AG04449 (cell line): ENCODE measurements around the gene CAD.

ENCODE experiments used
- CTCF ChIA-PET: fragments of 350-600 bp; formaldehyde crosslinking; extraction: SDS; loops from one replicate; lab custom pipeline; 2021; ENCODE audit warnings: antibody characterized with exemption; lab: Yijun Ruan, JAX
- POLR2A ChIA-PET: fragments of 400-600, 350-600 bp; formaldehyde crosslinking; extraction: SDS; loops from one replicate; lab custom pipeline; 2020; ENCODE audit warnings: antibody characterized with exemption, inconsistent platforms; lab: Yijun Ruan, JAX
- DNase-seq: peaks from one replicate; pipeline ENCODE4 v3.0.0-alpha.2; 2010; ENCODE audit warnings: low read depth, low spot score
- H3K4me3 ChIP-seq: 2 replicates; pipeline ENCODE4 v1.5.1; 2011; ENCODE audit warnings: low read depth, mild to moderate bottlenecking, control low read depth, low read length
- CTCF ChIP-seq: IDR thresholded peaks from one replicate; pipeline ENCODE4 v1.5.1; 2011; ENCODE audit warnings: mild to moderate bottlenecking, moderate library complexity, low read length, control low read depth, inconsistent platforms; ENCODE audit not compliant: insufficient read depth; ENCODE audit errors: missing control alignments

The CAD gene

GRCh38 chr2:27282892-27283291 lies 65.7 kb downstream of the CAD start:
- no peak for DNase-seq
- ChIA-PET CTCF (interaction anchor here (1.3 to 10.5 kb wide), 10 partner anchors 8 to 321 kb away, joined by 3 to 206 read pairs (median 62); partner anchors contain the start of genes PREB and SLC30A3), POLR2A (no interaction called here)
- no peak overlapping the region for H3K4me3 ChIP-seq
- TF ChIP-seq CTCF: no peak

- POLR2A ChIA-PET: no interaction called here
- CTCF ChIA-PET: interaction anchor here (1.6 to 10.5 kb wide), 6 partner anchors 11 to 184 kb away, joined by 4 to 206 read pairs (median 96); partner anchors contain the start of gene SLC30A3
- DNase-seq: no peak
- no peak for TF ChIP-seq CTCF
- no peak overlapping the region for H3K4me3 ChIP-seq
These were observed 67.8 kb downstream of the CAD start for GRCh38 chr2:27284996-27285395.

- no peak for TF ChIP-seq CTCF
- no peak overlapping the region for H3K4me3 ChIP-seq
- POLR2A ChIA-PET: no interaction called here
- no peak for DNase-seq
- CTCF ChIA-PET: interaction anchor here (1.2 to 10.5 kb wide), 4 partner anchors 10 to 185 kb away, joined by 4 to 206 read pairs (median 60); no protein-coding TSS in a partner anchor
These were observed 68.3 kb downstream of the CAD start for GRCh38 chr2:27285481-27285880.

GRCh38 chr2:27288610-27289009 lies 71.4 kb downstream of the CAD start:
- POLR2A ChIA-PET: no interaction called here
- H3K4me3 ChIP-seq: no peak overlapping the region
- DNase-seq: no peak
- no peak for TF ChIP-seq CTCF
- CTCF ChIA-PET: interaction anchor here (0.9 to 7.7 kb wide), 3 partner anchors 8 to 190 kb away, joined by 3 to 99 read pairs (median 18); partner anchors contain the start of gene TRIM54

- no peak for DNase-seq
- POLR2A ChIA-PET: no interaction called here
- CTCF ChIA-PET: interaction anchor here (0.6 to 7.7 kb wide), 6 partner anchors 10 to 62 kb away, joined by 3 to 104 read pairs (median 3); partner anchors contain the start of gene TRIM54
- H3K4me3 ChIP-seq: no peak overlapping the region
- no peak for TF ChIP-seq CTCF
These were observed 73.4 kb downstream of the CAD start for GRCh38 chr2:27290549-27290948.

GRCh38 chr2:27291865-27292264 lies 74.7 kb downstream of the CAD start:
- no peak overlapping the region for H3K4me3 ChIP-seq
- ChIA-PET POLR2A (interaction anchor here (2.1 kb wide), 1 partner anchor 12 kb away, joined by 7 read pairs; no protein-coding TSS in a partner anchor), CTCF (interaction anchor here (0.8 to 7.7 kb wide), 5 partner anchors 11 to 194 kb away, joined by 3 to 104 read pairs (median 11); partner anchors contain the start of gene TRIM54)
- no peak for TF ChIP-seq CTCF
- DNase-seq: no peak
